ENCODE measurements around the gene PDK2. TPM values are rescaled to one million over a fixed set of nuclear protein-coding genes. Genes with fewer than 3 reads are reported as not detected.

Gene PDK2
- total RNA-seq, 1 donor from 2014 or later: 44.9 TPM

DNA sequence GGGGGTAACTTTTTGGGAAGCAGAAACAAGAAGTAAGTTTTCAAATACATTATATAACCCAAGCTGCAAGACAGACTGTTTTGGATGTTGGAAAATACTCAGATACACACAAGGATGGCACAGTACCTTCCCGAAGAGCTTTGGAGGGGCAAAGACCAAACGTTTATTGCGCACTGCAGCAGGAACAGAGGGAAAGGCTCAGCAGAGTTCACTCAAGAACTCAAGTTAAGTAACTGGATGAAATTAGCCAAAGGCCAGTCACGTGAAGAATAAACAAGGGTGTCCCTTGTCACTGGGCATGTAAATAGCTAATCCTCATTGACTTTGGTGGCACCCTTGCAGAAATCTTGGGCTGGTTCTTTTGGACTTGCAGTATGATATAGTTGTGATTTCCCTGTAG lies 2.8 kb downstream of the PDK2 start:
- Mint-ChIP-seq H3K9me3 (no peaks in the 10 kb centered on the region), H3K4me3 (no peak overlapping the region), H3K36me3 (no peaks in the 10 kb centered on the region), H3K27ac (no peak overlapping the region), H3K4me1 (ENCODE audit: unreplicated experiment) (peaks cover 32% of the 10 kb centered on the region), H3K27me3 (no peaks in the 10 kb centered on the region)
- DNase-seq (ENCODE audit: extremely low spot score, unreplicated experiment): no peak
- TF ChIP-seq, protein P1, sequence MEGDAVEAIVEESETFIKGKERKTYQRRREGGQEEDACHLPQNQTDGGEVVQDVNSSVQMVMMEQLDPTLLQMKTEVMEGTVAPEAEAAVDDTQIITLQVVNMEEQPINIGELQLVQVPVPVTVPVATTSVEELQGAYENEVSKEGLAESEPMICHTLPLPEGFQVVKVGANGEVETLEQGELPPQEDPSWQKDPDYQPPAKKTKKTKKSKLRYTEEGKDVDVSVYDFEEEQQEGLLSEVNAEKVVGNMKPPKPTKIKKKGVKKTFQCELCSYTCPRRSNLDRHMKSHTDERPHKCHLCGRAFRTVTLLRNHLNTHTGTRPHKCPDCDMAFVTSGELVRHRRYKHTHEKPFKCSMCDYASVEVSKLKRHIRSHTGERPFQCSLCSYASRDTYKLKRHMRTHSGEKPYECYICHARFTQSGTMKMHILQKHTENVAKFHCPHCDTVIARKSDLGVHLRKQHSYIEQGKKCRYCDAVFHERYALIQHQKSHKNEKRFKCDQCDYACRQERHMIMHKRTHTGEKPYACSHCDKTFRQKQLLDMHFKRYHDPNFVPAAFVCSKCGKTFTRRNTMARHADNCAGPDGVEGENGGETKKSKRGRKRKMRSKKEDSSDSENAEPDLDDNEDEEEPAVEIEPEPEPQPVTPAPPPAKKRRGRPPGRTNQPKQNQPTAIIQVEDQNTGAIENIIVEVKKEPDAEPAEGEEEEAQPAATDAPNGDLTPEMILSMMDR (conservative IDR thresholded peaks at IDR 0.05): no peak

DNA sequence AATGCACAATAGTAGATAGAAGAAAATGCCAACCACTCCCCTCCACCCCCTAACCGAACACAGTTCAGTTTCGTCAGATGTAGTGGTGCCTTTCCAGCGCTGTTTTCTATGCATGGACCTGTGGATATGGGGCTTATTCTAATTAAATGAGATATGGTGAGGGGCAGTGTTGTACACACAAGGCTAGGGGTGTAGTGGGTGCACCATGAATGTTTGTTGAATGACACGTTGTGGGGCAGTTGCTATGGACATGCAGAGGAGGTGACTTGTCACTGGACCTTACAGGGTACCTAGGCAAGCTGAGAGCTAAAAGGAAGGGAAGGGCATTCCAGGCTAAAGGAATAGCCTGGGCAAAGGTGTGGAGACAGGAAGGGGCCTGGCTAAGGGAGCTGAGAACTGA lies 3.4 kb downstream of the PDK2 start:
- no peak overlapping the region for H3K27ac Mint-ChIP-seq
- no peak overlapping the region for H3K4me3 Mint-ChIP-seq
- TF ChIP-seq, protein P1 (conservative IDR thresholded peaks at IDR 0.05): no peak
- no peaks in the 10 kb centered on the region for H3K9me3 Mint-ChIP-seq
- no peaks in the 10 kb centered on the region for H3K27me3 Mint-ChIP-seq
- DNase-seq (ENCODE audit: extremely low spot score, unreplicated experiment): no peak
- no peaks in the 10 kb centered on the region for H3K36me3 Mint-ChIP-seq
- peaks cover 32% of the 10 kb centered on the region for H3K4me1 Mint-ChIP-seq (ENCODE audit: unreplicated experiment)

DNA sequence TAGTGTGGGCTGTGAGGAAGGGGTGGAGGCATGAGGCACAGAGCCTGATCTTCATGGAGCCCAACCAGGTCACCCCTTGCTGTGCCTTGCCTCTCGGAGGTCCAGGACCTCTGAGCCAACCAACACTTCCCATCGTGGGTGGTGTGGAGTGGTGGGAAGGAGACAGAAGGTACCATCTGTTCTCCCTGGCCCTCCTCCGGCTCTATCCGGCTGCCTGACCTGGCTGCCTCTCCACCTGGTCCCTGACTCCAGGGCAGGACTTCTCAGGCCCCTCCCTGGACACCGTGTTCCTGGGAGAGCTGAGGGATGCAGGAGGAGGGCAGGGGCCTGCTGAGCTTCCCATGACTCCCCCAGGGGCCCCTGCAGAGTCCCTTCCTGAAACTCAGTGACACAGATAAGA lies 3.9 kb downstream of the PDK2 start:
- DNase-seq (ENCODE audit: extremely low spot score, unreplicated experiment): no peak
- H3K27me3 Mint-ChIP-seq: no peaks in the 10 kb centered on the region
- no peaks in the 10 kb centered on the region for H3K9me3 Mint-ChIP-seq
- no peaks in the 10 kb centered on the region for H3K36me3 Mint-ChIP-seq
- TF ChIP-seq, protein P1 (conservative IDR thresholded peaks at IDR 0.05): no peak
- peaks cover 32% of the 10 kb centered on the region for H3K4me1 Mint-ChIP-seq (ENCODE audit: unreplicated experiment)
- H3K4me3 Mint-ChIP-seq: no peak overlapping the region
- no peak overlapping the region for H3K27ac Mint-ChIP-seq

DNA sequence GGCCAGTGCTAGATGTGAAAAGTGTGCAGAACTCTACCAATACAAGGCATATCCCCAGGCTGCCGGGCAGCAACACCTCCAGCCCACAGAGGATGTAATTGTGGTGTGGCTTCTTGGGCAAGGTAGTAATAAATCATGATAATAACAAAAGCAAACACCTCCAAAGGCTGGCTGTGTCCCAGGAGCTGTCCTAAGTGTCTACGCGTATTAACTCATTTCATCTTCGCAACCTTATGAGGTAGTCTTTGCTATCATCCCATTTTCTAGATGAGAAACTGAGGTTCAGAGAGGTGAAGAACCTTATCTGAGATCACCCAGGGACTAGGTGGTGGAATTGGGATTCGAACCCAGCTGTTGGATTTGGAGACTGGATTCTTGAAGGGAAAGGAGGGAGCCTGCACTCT lies 5.3 kb downstream of the PDK2 start:
- no peak for DNase-seq (ENCODE audit: extremely low spot score, unreplicated experiment)
- H3K27me3 Mint-ChIP-seq: no peaks in the 10 kb centered on the region
- H3K4me1 Mint-ChIP-seq (ENCODE audit: unreplicated experiment): peaks cover 27% of the 10 kb centered on the region
- TF ChIP-seq, protein P1 (conservative IDR thresholded peaks at IDR 0.05): no peak
- H3K9me3 Mint-ChIP-seq: no peaks in the 10 kb centered on the region
- H3K4me3 Mint-ChIP-seq: no peak overlapping the region
- peaks cover 3% of the 10 kb centered on the region for H3K36me3 Mint-ChIP-seq
- peak overlapping the region; percentile 47 for H3K27ac Mint-ChIP-seq

DNA sequence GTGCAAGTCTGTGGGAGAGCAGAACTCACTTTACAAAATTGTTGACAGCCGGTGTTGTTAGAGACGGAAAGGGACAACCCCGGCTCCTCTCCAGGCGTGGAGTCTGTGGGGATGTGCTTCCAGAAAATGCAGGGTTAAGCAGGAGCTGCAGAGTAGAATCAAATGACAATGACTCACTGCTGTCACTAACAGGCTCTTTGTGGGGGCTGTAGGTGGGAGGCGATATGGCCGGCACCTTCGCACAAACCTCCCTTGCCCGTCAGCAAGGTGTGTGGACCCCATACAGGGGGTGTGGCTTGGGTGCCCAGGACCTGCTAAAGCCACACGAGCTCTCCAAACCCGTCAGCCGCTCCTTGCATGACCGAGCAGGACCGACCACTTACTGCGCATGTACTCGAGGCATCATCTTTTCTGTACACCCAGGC lies 5.8 kb downstream of the PDK2 start:
- H3K27ac Mint-ChIP-seq: peak overlapping the region; percentile 64
- DNase-seq (ENCODE audit: extremely low spot score, unreplicated experiment): no peak
- no peaks in the 10 kb centered on the region for H3K9me3 Mint-ChIP-seq
- H3K27me3 Mint-ChIP-seq: no peaks in the 10 kb centered on the region
- peaks cover 3% of the 10 kb centered on the region for H3K36me3 Mint-ChIP-seq
- H3K4me1 Mint-ChIP-seq (ENCODE audit: unreplicated experiment): peaks cover 23% of the 10 kb centered on the region
- TF ChIP-seq, protein P1 (conservative IDR thresholded peaks at IDR 0.05): no peak
- peak overlapping the region; percentile 2 for H3K4me3 Mint-ChIP-seq

Measured in type B pancreatic cell (in vitro differentiated cells).